NCI-H82 treated with DMSO at 0.1 percent for 48 hours (cell line): ENCODE results near the gene SPIRE1.

Experiments
- DNase-seq: peaks from one replicate; lab custom pipeline; 2025; ENCODE audit not compliant: unreplicated experiment; lab: John Stamatoyannopoulos, UW

SPIRE1 gene

DNA sequence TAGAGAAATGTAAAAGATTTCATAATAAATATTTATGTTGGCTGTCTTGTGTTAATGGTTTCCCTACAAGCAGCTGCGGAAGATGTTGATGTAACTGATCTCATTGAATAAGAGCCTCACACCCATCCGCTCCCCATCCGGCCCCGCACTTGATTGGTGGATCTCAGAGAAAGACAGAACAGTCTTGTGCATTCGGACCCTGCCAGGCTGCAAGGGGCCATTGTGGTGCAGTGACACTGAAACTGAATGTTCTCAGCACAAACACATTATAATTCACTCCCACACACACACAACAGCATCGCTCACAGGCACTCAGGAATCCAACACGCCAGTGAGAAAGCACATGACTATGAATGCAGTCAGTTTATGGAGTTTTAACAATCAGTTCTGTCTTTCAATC lies 202.4 kb downstream of the SPIRE1 start:
- no peak for DNase-seq

DNA sequence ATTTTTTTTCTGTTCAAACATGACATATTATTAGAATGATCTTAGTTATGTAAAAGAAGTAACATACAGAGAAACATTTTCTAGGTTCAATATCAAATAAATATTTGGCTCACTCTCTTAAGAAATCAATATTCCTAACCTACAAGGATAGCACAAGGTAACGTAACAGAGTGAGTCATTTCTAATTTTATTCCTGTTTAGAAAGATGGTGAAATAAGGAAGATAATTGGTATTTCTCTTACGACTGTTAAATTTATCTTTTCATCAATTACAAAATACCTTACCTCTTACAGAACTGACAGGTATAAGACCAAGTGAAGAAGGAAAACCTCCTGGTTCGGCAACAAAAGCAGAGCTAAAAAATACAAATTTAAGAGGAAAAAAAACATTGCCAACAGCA lies 205.1 kb downstream of the SPIRE1 start:
- DNase-seq: no peak

DNA sequence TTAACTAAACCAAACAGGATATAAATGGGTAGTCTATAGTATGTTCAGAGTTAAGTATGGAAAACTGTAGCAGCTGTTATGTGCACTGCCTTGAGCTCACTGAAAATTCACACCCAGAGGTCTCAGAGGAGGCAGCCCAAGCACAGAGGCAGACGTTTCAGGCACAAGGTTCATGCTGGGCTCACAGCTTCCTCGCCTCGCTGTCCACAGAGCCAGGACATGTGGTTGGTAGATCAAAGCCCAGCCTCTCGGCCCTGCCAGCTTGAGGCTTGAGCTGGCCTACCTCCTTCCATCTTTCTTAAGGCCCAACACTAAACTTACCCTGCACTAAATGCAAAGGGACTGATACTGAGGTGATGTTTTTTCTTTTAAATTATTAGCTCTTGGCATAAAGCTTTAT lies 206.5 kb downstream of the SPIRE1 start:
- no peak for DNase-seq

DNA sequence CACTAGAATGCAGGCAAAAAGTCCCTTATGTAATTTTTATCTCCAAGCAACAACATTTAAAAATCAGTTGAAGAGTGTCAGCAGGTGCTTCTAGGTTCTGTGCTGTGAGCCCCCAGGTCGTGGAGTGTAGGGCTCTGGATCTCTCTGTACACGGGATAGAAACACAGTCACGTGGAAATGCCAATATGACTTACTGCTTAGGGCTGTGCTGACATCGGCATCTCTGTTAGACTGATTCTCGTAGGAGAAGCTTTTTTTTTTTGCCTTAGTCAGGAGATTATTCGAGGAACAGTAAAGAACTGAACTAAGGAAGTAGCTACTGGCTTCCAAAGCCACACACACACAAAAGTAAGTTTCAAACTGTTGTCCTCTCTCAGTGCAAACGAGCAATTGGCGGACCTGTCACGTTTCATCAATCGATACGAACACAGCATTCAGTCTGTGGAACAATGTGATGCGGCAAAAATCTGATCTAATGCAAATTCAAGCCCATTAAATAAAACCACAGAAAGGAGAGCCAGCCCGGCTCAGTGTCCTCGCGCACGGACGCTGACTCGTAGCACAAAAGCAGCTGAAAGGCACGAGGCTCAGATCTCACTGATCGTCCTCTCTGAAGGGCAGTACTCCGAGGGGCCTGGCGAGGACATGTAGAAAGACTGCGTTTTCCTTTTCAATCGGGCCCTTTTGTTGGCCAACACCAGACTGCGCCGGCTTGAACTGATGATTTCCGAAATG lies 208.7 kb downstream of the SPIRE1 start:
- DNase-seq: no peak

DNA sequence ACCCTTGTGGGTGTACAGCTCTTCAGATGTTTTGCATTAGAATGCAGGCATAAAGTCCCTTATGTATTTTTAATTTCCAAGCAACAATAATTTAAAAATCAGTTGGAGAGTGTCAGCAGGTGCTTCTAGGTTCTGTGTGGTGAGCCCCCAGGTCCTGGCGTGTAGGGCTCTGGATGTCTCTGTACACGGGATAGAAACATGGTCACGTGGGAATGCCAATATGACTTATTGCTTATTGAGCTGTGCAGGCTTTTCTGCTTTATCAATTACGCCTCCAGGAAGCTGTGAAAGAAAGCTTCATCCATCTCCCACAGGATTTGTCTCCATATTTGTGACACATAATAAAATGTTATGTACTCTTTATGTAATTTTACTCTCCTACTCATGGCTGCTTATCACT lies 212.4 kb downstream of the SPIRE1 start:
- no peak for DNase-seq

DNA sequence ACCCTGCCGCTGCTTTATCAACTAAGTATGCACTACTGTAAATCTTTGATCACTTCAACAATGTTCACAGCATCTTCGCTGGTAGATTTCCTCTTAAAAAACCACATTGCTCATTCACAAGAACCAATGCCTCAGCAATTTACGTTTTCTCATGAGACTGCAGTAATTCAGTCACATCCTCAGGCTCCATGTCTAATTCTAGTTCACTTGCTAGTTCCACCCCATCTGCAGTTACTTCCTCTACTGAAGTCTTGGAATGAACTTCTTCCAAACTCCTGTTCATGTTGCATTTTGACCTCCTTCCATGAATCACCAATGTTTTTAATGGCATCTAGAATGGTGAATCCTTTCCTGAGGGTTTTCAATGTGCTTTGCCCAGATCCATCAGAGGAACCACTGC lies 214.4 kb downstream of the SPIRE1 start:
- no peak for DNase-seq

DNA sequence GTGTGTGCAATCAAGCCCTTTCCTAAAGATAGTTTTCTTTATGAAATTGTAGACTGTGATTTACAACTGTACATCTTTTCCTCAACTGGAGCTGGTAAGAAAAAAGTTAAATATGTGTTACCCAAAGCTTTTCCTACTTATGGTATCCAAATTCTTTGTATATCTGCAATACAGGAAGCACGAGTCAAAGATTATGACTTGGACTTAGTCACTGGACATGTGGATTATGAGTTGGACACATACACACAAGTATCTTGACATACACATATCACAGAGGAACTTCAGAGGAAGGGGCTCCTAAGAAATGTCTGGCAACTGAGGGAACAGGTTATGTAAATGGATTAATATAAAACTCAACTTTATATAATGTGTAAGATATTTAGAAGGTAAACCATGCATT lies 215.0 kb downstream of the SPIRE1 start:
- no peak for DNase-seq

DNA sequence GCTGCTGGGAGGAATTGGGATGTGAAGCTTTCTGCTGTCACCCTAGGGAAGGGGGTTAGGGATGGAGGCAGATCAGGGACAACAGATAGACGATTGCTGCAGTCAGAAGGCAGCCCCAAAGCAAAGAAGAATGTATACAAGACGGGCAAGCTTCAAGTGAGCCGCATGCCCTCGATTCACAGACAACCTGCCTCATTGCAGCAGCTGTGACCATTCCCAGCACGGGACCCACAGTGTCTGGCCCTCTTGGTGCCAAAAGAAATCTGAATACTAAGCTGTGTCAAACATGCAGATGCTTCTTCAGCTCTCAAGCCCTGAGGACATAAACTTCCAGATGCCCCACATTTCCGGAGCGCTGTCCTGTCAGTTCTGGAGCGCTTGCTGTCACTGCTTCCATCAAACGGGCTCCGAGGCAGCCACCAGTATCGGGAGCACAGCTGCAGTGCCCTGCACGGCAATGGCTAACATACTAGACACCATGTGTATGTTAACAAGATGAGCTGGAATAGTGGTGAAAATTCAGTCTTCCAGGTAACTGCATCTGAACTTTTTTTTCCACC lies 216.4 kb downstream of the SPIRE1 start:
- DNase-seq: no peak

DNA sequence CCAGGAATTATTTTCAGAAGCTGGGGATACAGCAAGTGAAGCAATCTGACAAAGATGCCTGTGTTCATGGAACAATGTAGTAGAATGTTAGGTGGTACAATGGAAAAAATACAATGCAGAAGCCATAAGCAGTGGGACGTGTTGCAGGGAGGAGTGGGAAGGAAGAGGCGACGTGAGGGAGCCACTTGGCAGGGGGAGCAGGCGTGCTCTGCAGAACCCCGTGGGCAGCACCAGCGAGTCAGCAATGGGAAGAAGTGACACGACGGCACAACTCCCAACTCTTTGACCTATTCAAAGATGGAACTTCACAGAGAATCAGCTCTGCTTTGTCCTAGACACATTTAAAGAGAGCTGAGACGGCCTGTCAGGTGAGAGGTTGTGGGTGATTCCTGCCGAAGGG lies 219.7 kb downstream of the SPIRE1 start:
- no peak for DNase-seq

DNA sequence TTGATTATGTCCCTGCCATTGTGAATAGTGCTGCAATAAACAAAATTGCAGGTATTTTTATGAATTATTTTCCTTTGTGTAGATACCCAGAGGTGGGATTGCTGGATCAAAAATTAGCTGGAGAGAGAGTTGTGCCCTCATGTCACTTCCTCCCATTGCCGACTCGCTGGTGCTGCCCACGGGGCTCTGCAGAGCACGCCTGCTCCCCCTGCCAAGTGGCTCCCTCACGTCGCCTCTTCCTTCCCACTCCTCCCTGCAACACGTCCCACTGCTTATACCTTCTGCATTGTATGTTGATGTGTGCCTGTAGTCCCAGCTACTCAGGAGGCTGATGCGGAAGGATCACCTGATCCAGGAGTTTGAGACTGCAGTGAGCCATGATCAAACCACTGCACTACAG lies 222.0 kb downstream of the SPIRE1 start:
- DNase-seq: no peak

DNA sequence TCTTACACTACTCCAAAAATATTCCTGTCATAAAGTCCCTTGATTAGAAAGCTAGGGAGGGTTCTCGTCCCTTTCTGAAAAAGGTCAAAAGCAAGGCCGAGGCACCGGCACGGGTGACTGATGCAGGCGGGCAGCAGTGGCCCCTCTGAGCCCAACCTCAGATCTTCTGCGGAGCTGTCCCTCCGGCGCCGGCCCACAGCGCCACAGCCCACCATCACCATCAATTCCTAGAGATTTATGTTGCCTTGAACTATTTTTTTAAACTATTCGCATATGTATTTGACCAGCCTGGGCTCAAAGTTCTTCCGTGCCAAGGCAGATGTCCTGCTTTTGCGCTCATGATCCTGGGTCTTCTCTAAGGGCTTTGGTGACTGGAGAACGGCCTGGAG lies 223.4 kb downstream of the SPIRE1 start:
- DNase-seq: no peak

DNA sequence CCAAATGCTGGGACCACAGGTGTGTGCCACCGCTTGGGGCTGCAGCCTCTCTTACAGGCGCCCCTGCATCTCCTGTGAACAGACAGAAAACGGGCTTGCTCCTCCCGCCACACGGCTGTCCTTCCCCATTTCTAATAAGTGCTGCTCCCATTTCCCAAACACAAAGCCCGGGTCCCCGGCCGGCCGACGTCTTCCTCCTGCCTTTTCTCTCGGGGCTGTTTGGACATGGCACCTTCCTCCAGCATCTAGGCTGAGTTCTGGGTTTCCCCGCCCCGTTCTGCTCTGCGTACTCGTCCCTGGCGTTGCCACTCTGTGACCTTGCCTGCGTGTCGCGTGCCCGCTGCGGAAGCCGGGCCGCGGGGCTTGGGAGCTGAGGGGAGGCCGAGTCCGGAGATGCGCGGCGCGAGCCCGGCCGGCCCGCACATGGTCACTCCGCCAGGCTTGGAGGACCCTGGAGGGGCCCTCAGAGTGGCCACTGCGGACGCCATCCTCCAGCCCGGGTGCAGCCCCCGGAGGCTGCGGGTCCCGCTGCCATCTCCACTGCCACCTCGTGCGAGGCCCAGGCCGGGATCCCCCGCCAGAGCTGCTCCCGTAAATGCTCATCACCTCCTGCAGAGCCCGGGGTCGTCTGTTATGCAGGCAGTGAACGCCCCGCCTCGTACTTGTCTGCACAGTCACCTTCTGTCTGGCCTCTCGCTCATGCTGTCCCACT lies 223.9 kb downstream of the SPIRE1 start:
- no peak for DNase-seq

DNA sequence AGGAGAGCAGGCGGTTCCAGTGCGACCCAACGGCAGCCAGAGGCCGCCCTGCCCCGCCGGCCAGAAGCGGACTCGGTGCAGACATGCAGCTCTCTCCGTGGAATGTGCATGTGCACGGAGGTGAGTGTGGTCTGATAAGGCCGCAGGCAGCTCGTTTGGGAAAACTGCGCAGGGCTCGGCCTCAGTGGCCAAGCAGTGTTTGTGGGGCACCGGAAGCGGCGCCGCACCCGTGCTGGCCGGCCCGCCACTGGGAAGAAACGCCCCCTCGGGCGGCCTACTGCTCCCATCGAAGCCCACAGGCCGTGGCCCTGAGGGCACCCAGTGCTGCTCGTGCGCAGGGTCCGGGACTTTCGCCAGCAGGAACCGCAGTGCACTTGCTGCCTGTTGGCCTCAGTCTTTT lies 225.0 kb downstream of the SPIRE1 start:
- no peak for DNase-seq

DNA sequence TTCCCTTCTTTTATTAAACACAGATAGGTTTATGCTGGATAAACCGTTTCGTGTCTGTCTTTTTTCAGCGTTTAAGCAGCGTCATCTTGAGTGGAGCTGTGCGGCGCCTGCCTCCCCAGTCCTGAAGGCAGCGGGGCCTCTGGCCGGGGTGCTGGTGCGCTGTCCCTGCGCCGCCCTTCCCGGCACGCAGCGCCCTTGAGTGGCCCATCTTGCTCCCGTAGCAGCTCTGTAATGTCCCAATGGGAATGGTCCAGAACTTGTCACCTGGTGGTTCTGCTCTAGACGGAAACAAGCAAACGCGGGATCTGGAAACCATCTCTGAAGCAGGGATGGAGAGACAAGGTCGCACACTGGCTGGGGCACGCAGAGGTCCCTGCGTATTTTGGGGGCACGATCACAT lies 225.7 kb downstream of the SPIRE1 start:
- DNase-seq: no peak

DNA sequence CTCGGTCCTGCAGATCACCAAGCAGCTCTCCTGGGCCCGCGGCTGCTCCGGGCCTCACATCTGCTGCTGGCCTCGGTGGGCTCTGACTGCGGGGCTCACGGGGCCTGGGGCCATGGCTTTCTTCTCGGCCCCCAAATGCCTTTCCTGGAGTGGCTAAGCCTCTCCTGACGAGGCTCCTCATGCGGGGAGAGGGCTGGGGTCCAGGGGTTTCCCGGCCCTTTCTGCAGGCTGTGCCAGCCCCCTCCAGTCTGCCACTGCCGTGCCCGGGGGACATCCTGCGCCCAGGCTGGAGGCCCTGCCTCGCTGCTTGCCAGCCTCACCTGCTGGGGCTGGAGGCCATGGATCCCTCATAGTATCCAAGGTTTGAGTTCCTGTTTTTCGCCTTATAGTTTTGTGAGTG lies 226.3 kb downstream of the SPIRE1 start:
- no peak for DNase-seq

DNA sequence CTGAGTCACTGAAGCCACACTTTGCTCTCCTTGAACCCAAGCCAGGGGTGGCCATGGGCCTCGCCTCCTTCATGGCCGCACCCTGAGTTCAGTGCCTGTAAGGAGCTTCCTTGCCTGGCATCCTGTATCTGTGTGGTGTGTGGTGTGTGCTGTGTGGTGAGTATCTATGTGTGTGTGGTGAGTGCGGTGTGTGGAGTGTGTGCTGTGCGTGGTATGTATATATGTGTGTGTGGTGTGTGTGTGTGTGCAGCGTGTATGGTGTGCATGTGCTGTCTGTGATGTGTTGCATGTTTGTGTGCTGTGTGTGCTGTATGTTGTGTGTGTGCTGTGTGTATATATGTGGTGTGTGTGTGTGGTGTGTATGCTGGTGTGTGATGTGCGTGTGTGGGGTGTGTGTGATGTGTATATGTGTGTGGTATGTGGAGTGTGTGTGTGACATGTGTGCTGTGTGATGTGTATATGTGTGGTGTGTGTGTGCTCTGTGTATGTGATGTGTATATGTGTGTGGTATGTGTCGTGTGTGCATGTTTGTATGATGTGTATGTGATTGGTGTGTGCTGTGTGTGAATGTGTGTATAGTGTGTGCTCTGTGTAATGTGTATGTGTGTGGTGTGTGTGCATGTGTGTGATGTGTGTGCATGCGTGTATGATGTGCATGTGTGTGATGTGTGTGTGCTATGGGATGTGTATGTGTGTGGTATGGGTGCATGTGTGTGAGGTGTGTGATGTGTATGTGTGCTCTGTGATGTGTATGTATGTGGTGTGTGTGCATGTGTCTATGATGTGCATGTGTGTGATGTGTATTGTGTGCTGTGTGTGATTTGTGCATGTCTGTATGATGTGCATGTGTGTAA lies 227.5 kb downstream of the SPIRE1 start:
- no peak for DNase-seq

DNA sequence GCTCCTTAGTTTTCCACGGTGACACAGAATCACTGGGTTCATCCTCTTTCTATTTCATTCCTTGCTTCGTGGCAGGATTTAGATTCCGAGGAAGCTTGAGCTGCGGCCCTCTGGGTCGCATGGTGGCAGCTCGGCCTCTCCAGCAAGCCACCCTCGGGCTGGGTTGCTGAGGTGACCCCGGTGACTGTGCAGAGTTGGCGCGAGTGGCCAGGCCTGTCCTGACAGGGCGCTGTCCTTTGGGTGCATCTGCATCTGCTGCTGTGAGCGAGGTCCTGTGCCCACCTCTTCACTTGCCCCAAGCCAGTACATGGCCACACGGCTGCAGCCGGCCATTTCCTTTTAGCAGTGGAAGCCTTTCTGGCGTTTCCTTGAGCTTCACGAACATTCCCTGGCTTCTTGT lies 228.4 kb downstream of the SPIRE1 start:
- no peak for DNase-seq

DNA sequence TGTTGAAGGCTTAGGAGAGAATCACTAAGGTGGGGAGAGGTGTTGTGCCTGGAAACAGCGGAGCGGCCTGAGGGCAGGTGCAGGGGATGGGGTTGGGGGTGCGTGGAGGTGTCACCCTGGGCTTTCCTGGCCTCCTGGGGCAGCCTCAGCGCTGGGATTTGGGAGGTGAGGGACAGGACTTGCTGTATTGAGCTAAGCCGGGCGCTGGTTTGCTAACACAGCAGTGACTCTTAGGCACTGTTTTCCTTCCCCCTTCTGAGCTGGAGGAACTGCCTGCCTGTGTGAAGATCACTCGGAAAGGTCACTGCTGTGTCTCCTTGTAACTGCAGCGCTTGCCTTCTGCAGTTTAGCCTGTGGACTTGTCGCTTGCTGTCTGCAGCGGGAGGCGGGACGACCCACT lies 229.0 kb downstream of the SPIRE1 start:
- no peak for DNase-seq

DNA sequence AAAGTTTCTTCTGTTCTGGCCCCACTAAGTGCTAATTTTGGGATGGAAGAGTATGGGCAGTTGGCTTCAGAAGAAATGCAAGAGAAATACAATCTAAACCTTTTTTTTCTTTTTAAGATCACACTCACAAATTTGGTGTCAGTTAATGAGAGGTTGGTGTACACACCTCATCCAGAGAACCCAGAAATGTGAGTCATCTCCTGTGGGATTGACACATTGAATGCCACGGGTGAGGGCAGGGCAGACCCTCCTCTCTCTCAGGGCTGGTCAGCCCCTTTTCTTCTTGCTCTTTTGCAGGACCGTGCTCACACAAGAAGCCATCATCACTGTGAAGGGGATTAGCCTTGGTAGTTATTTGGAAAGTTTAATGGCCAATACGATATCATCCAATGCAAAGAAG lies 231.0 kb downstream of the SPIRE1 start:
- no peak for DNase-seq

DNA sequence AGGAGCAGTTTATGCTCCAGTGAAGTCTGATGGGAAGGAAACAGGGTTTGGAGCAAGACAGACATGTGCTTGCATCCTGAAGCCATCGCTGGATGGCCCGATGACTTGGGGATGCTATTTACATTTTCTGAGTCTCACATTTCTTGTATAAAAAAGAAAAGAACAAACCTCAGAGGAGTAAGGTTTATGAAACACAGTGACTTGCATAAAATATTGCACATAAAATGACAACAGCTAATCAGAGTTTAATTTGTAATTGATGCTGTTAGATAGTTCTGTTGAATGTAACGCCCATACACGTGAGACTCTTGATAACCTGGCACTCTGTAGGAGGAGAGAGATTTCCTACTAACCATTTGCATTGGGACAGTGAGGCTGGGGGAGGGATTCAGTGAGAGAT lies 233.7 kb downstream of the SPIRE1 start:
- DNase-seq: no peak

DNA sequence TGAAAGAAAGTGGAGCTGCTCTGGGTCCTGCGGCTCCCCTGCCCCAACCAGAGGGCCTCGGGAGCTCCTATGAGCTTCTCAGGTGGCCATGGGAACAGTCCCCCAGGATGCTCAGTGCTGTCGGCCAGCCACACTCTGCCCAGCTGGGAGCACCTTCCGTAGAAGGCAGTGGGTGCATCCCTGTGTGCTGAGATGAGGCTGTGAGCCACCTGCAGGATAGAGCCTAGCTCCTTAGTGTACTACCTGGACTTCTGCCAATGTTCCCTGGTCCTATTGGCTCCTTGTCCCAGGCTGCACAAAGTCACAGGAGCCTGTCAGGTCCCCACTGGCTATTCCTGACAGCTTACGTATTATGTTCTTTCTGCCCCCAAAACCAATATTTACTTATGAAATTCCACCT lies 234.1 kb downstream of the SPIRE1 start:
- DNase-seq: no peak

DNA sequence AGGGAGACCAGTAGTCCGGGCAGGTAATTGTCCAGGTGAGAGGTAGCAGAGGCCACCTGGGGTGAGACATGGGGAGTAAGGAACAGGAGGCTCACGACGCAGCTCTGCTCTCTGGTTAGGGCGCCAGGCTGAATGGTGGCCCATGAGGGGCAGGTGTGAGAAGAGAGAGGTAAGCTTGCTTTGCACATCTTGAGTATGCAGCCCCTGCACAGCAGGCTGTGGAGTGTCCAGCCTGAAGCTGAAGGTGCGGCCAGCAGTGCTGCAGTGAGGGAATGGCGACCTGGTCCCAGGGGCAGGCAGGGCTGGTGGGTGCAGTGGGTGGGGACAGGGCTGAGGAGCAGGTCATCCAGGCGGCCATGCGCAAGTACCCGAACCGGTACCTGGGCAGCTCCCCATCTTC lies 234.5 kb downstream of the SPIRE1 start:
- DNase-seq: no peak
